GM12874 (cell line): Measurements from ENCODE around the gene ZNF132.

Source experiments
- CTCF ChIP-seq: IDR thresholded peaks from 2 replicates; pipeline ENCODE4 v1.5.1; 2011; ENCODE audit warnings: low read depth, mild to moderate bottlenecking, control low read depth, low read length, moderate library complexity; ENCODE audit not compliant: insufficient read depth

Gene ZNF132

GRCh38 chr19:58429745-58430144, 10.2 kb downstream of the ZNF132 start:
- no peak for TF ChIP-seq CTCF

- TF ChIP-seq CTCF: no peak
Measured at GRCh38 chr19:58428617-58429016, 11.3 kb downstream of the ZNF132 start.

- no peak for TF ChIP-seq CTCF
Measured at GRCh38 chr19:58417071-58417470, 22.9 kb downstream of the ZNF132 start.

DNA sequence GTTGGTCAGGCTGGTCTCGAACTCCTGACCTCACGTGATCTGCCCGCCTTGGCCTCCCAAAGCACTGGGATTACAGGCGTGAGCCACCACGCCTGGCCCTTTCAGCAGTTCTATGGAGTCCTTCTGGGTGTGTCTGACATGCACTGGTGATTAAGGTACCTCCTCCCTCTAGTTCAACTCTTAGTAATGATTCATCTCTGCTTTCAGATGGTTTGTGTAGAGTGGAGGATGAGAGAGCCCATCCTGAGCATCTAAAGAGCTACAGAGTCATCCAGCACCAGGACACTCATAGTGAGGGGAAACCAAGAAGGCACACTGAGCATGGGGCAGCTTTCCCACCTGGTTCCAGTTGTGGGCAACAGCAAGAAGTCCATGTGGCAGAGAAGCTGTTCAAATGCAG, 23.3 kb downstream of the ZNF132 start:
- no peak for TF ChIP-seq CTCF

DNA sequence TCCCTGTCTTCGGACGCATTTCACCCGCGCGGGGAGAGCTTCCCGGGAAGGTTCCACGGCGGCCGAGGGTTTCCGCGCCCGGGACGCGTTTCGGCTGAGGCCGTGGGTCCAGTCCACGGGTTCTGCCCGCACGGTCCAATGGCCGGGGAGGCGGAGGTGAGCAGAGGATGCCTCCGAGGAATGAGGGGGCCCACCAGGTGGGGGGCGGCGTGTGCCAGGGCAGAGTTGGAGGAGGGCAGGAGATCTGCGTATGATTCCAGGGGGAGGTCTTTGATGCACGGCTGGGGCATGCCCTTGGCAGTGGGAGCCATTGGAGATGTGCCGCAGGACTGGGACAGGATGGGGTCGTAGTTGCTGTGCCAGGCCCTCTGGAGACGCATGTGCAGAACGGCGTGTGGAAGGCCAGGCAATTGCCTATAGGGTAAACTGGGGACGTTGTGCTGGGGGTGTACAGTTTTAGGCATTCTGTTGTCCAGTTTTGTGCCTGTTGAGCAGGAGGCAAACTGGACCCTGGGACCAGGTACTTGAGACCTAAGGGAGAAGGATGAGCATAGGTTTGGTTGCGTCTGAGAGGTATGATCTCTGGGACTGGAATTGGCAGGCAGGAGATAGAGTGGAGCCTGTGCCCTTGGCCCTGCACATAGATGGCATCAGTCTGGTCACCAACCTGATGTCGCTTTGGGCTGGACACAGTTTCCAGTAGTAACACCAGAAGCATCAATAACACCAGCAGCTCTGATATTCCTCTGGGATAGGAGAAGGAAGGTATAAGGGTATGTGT, 30.8 kb downstream of the ZNF132 start:
- no peak for TF ChIP-seq CTCF

- 0 out of 2 replicates have a peak, but pooled peaks have one; percentile 42 for TF ChIP-seq CTCF
Measured at GRCh38 chr19:58408152-58409009, 31.6 kb downstream of the ZNF132 start, which contains the start of gene ZNF584. ZNF584 (plus strand) TSS chr19:58408649; CDS start chr19:58409148, 499 bp downstream.

- no peak for TF ChIP-seq CTCF
Measured at GRCh38 chr19:58407658-58408151, 32.2 kb downstream of the ZNF132 start.
